Kidney tubule cell (primary cell): Measurements from ENCODE around the gene NOXA1.

Source experiments
- DNase-seq: peaks from one replicate; pipeline ENCODE4 v3.0.0-alpha.2; 2018; ENCODE audit warnings: low spot score

Gene NOXA1

GRCh38 chr9:137406085-137406760, 17.0 kb upstream of the NOXA1 start:
- no peak for DNase-seq

- DNase-seq: peak; percentile 53
These were observed 16.2 kb upstream of the NOXA1 start for GRCh38 chr9:137406876-137407589.

- DNase-seq: no peak
These were observed 15.4 kb upstream of the NOXA1 start for GRCh38 chr9:137407590-137408300.

- no peak for DNase-seq
These were observed 14.4 kb upstream of the NOXA1 start for GRCh38 chr9:137408651-137409405.

- no peak for DNase-seq
These were observed 13.7 kb upstream of the NOXA1 start for GRCh38 chr9:137409515-137409914.

- DNase-seq: peak; percentile 29
These were observed 12.8 kb upstream of the NOXA1 start for GRCh38 chr9:137410236-137410890.

DNA sequence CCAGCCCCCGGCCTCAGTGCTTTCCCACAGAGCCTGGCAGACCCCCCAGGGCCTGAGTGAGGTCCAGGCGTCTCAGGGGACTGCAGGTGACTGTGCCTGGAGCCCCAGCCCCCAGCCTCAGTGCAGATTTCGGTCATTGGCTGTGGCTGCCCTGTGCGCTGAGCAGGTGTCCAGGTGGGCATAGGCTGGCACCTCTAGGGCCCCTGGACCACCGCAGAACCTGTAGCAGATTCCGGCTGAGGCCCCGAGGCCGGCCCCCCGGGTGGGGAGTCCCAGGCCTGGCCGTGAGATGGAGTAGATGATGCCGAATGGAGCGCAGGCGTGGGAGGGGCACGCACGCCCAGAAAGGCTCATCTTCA, 12.3 kb upstream of the NOXA1 start:
- no peak for DNase-seq

DNA sequence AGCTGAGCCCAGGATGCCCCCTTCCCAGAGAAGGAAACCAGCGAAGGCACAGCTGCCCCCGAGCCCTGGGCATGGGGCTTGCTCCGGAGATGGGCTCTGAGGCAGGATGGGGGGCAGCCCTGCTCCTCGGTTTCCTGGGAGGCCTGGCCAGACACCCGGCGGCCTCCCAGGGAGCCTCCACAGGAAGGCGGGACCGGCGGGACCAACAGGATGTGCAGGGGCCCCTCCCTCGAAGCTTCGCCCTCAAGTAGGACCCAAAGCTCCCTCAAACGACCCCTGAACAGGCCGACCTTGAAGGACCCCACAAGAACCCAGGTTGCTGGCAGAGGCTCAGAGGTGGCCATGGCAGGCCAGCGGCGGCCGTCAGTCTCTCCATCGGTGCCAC, 11.9 kb upstream of the NOXA1 start:
- peak; percentile 28 for DNase-seq

- DNase-seq: peak; percentile 89
These were observed 11.4 kb upstream of the NOXA1 start for GRCh38 chr9:137411645-137412380.

DNA sequence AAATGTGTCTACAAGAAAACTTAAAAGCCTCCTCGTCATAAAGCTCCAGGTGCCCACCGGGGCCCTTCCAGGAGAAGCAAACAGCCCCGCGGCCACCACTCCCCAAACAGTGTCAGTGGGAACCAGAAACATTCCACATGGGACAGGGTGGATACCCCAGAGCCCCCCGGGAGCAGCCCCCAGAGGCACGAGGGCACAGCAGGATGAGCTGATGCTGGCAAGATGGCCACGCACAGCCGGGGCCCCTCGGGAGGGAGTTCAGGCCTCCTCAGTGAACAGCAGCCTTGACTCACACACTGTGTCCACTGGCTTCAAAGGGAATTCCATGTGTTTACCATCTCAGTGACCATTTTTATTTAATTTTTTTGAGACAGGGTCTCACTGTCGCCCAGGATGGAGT, 10.8 kb upstream of the NOXA1 start:
- DNase-seq: no peak

- DNase-seq: no peak
These were observed 7.7 kb upstream of the NOXA1 start for GRCh38 chr9:137415451-137415850.

DNA sequence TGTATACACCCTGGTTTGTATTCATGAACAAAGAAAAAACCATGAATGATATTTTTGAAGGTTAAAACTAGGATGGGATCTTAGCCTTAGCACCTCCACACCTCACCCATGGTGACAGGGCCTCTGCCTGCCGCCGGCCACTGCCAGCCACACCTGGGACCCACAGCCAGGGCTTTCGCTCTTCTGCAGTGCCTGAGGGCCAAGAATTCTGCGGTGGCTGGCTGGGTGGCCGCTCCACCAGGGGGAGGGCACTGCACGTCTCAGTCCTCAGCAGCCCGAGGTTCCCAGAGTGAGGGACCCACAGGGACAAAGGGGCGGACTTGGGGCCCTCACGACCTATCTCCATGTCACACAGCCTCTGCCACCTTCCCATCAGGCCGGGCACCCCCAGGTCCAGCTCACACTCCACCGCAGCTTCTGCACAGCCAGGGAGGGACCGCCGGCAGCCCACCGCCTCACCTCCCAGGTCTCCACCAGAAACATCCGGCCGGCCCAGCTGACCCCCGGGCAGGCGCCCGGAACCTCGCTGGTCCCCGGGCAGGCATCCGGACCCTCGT, 7.1 kb upstream of the NOXA1 start:
- no peak for DNase-seq

DNA sequence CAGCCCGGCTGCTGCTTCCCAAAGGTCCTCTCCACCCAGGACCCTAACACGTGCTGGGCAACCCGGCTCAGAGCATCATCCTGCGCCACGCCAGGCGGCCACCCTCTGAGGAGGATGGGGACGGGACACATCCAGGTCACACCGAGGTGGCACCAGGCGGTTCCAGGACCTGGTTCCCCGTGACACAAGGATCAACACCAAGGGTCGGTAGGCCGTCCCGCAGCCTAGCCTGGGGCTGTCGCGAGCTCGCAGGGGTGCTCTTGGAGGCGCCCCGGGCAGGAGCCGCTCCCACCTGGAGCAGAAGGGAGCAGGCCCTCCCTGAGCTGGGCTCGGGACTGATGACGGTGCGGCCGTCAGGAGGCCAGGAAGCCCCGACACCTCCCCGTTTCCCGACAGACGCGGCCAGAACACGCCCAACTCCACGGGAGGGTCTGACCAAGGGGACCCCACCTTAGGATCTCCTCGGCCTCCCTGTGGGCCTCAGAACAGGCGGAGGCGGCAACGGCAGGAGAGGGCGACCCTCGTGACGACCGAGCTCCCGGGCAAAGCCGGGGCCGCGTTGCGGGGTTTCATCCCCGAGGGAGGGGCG, 6.5 kb upstream of the NOXA1 start:
- DNase-seq: no peak

DNA sequence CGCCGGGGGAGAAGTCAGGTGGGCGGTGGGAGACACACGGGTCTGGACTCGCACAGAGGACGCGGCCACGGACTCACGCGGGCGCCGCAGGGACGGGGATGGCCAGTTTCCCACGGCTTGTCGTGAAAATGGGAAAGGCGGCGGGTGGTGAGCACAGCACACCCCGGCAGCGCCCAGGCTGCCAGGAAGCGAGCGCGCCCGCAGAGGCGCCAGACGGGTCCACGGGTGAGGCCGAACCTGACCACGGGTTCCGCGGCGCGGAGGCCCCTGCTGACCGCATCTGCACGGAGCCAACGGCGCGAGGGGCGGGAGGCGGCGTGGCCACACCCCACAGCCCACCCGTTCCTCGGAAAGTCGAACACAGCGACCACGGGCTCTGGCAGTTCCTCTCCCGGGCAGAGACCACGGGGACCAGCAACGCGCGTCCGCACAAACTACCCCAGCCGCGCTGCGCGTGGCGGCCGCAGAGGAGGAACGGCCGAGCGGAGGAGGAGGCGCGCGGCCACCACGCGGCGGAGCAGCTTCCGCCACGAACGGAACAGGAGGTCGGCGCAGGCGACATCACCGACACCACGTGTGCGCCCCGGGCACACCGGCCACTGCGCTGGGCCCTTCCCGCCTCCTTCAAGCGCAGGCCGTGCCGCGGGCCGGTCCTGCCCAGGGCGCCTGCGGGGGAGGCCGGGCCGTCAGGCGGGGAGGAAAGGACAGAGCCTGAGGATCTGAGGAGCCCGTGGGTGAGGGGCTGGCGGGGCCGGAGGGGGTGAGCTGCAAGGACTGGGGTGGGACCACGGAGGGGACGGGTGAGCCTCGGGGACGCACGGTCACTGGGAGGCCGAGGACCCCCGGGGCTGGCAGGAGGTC, 5.8 kb upstream of the NOXA1 start:
- no peak for DNase-seq

DNA sequence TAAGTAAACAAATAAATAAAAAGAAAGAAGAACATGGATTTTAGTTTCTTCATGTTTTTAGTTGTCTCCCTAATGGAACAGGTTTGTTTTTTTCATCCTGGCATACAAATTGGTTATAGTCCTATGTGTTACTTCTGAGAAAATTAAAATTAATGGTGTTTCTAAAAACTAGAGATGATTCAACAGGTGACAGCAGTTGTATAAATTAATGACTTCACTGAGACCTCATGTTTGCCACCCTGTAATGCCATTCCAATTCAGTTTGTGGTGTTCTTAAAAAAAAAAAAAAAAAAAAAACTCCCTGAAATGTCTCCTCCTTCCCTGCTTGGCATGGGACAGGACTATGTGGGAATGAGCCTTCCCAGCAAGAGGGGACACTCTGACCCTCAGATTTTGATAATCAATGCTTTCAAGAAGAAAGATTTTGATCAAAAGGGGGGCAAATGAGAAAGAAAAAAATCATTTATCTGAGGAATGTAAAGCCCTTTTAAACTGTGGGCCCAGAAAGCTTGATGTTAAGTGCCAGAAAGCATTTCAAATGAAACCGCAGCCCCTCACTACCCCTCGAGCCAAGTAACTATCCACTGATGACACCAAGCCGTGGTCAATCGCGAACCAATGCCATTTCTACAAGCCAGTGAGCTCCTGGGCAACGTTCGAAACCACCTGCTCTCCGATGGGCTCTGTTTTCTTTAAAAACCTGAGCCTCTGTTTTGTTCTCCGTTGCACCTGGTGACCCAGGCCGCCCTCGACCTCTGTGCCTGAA, 1.2 kb upstream of the NOXA1 start:
- no peak for DNase-seq

- DNase-seq: peak; percentile 63
These were observed 510 bp downstream of the NOXA1 start for GRCh38 chr9:137423514-137424291.

- DNase-seq: no peak
These were observed 3.0 kb downstream of the NOXA1 start for GRCh38 chr9:137426018-137426681.
